Suppressor macrophage treated with lipopolysaccharide for 4 hours (primary cell): Measurements from ENCODE around the gene HOXC5.
A peak's percentile ranks its signal among the peaks of the same experiment; 100 is the strongest.

Experiments
- DNase-seq: peaks from one replicate; pipeline ENCODE4 v3.0.0-alpha.2; 2020

The HOXC5 gene

GRCh38 chr12:53996240-53997203, 36.3 kb upstream of the HOXC5 start:
- no peak for DNase-seq

DNA sequence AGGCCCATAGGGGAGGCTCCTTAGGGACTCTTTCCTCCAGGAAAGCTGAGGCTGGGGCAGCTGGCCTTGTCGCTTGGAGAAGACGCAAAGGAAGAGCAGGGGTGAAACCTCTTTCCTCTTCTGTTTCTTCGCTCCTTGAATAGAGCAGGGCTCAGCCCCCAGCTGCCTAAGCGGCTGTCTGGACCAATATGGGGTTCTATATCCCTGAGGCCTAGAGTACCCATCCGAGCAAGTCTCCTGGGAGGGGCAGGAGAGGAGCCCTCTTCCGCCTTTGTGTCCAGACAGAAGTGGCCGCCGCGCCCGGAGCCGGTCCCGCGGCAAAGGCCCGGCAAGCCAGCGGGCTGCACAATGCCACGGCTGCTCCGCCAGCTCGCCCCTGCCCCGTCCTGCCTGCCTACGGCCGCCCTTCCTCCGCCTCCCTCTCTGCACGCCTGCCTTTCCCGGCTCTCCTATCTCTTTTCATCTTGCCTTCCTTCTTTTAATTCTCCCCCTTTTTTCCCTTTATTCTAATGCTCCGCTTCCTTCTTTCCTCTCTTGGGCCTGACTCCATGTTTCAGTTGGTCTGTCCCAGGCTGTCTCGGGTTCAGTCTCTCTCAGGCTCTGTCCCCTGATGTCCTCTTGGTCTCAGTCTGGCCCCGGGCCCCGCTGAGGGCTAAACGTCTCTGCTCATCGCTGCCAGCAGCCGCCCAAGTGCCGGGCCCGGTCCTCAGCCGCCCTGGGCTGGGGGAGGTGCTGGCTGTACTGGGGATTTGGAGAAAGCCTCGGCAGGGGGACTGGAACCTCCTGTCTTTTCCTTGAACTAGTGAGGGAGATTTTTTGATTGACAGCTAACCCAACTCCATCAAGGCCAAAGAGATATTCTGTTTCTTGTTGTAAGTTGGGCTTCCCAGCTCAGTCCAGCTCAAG, 35.4 kb upstream of the HOXC5 start:
- DNase-seq = no peak

DNA sequence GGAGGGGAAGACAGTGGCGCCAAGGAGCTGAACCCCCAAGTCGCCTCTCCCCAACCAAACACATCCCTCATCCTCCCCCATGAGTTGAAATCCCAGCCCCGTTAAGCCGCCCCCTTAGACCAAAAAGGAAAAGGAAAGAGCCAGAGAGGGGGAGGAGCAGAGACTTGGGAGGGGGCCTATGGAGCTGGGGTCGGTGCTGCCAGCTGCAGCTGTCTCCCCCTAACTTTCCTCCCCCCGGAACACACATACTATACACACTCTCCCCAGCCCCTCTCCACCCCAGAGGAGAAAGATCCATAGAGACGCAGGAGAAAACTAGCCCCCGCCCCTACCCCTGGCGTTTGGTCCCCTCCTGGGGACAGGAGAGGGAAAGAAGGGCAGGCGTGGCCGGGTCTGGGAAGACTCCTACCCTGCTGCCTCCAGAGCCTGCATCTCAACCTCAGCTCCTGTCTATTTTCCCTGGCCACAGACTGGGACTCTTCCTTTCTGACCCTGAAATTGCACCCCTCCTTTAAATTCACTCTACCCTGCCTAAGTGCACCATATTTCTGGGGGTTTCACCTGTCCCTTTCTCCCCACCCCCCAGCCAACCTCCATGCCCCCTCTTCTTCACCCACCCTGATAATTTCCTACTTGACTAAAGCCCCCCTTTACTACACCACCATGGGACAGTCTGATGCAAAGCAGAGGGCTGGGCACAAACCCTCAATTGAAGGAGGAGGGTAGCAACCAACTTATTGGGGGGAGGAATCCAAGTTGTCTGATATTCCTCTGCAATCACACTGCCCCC, 34.5 kb upstream of the HOXC5 start:
- DNase-seq = no peak

- DNase-seq = no peak
Measured at GRCh38 chr12:53998900-53999236, 34.0 kb upstream of the HOXC5 start.

DNA sequence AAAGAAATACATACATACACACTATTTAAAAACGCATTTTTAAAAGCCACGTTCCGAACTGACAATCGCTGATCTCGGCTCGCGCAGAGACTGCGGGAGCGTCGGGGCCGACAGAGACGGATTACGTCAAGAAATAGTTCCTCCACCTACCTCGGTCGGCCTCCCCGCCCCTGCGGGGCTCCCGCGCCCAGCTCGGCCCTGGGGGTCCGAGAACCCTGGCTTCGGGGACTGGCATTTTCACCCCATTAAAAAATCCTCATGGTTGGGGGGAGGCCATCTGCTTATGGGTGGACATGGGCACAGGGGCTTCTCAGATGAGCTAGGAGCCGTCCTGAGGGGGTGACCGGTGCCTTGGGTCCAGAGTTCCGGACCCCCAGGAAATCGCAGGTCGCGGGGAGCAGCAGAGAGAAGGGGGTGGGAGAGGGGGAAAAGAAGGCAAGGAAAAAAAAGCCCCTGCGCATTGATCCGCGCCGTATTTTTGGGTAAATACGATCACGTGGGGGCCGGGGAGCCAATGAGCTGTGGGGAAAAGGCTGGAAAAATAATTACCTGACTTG, 33.2 kb upstream of the HOXC5 start:
- no peak for DNase-seq

DNA sequence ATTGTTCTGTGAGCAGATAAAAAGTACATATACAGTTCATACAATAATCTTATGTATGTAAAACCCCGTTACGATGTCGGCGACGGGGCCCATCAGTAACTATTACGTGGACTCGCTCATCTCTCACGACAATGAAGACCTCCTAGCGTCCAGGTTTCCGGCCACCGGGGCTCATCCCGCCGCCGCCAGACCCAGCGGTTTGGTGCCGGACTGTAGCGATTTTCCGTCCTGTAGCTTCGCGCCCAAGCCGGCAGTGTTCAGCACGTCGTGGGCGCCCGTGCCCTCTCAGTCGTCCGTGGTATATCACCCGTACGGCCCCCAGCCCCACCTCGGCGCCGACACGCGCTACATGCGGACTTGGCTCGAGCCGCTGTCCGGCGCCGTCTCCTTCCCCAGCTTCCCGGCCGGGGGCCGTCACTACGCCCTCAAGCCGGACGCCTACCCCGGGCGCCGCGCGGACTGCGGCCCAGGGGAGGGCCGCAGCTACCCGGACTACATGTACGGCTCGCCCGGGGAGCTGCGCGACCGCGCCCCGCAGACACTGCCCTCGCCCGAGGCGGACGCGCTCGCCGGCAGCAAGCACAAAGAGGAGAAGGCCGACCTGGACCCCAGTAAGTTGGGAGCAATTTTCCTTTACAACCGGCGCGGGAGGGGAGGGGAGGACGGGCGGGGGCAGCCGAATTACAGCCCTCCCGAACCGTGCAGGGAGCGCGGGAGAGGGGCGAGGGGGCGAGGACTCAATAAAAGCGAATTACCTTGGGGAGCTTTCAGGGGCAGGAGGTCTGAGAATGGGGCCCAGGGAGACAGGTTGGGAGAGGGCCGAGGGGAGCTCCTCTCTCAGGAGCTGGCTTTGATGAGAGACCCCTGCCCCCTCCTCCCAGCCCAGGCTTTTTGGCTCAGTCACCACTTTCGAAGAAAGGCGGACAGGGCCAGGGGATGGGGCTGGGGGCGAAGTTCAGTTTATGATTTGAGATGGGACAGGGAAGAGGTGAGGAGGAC, 32.4 kb upstream of the HOXC5 start, which contains the start of gene HOXC9:
HOXC9 (plus strand) TSS at position 46 of the 999 bp plus-strand sequence; CDS start at position 74, 28 bp downstream.
- DNase-seq = no peak

DNA sequence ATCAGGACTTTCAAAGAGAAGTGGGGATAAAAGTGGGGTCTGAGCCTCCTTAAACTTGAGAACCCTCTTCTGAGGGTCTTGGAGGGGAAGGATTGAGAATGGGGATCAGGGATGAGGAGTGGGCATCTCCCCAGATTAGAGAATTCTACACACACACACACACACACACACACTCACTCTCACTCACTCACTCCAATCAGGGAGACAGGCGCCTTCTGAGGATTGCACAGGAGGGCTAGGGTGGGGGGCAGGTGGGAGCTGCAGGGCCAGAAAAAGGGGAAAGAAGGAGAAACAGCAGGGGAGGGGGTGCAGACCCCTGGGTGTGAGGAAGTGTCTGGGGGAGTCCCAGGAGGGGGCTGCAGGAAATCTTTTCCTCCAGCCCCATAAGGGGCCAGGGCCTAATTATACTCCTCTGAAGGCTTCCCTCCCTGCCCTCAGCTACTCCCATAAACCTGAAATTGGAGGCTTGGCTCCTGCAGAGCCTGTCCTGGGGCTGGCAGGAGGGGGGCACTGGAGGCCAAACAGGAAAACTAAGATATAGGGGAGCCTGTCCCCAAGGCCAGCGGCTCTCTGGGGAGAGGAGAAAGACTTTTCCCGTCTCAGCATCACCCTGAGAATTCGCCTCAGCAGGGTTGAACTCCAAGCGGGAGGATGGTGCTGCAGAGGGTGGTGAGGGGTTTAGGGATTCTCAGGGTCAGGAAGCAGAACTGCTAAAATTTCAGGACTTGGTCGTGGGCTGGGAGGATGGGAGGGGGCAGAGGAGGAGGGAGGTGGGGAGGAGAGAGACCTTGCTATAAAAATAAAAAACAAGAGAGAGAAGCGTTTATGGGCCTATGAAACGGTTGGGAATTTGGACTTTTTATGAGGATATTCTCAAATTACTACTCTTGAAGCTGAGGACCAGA, 31.3 kb upstream of the HOXC5 start:
- DNase-seq = no peak

DNA sequence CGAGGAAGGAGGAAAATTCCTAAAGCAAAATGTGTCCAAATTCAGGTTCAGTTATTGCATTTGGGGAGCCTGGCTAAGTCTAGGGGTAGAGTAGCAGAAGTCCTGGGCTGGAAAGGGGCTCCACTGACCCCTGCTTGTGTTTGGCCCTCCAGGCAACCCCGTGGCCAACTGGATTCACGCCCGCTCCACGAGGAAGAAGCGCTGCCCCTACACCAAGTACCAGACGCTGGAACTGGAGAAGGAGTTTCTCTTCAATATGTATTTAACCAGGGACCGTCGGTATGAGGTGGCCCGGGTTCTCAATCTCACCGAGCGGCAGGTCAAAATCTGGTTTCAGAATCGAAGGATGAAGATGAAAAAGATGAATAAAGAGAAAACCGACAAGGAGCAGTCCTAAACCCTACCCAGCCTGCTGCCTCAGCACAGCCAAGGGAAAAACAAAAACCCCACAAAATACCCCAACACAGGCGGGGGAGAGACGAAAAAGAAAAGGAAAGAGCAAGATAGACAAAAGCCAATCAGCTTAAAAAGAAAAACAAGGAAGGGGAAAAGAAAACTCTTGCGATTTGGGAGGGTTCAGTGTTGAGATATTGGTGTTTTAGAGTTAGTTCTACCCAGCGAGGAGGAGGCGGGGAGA, 30.5 kb upstream of the HOXC5 start:
- no peak for DNase-seq

GRCh38 chr12:54002915-54003389, 29.9 kb upstream of the HOXC5 start:
- DNase-seq = no peak

DNA sequence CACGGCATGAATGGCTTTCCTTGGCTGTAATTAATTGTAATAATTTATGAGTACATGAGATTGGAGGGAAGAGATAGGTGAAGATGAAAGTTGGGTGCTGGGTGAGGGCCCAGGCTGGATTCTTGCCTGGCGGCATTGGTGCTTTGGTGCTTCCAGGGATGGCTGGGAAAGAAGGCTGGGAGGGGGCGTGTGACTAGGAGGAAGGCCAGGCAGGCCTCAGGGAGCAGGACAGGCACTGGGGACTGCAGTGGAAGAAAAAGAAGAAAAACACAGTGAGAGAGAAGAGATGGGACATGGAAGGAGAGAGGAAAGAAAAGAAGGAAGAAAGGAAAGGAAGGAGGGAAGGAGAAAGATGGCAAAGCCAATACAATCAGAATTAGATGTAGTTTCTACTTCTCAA, 29.2 kb upstream of the HOXC5 start:
- no peak for DNase-seq

- DNase-seq = no peak
Measured at GRCh38 chr12:54004063-54004840, 28.6 kb upstream of the HOXC5 start.

DNA sequence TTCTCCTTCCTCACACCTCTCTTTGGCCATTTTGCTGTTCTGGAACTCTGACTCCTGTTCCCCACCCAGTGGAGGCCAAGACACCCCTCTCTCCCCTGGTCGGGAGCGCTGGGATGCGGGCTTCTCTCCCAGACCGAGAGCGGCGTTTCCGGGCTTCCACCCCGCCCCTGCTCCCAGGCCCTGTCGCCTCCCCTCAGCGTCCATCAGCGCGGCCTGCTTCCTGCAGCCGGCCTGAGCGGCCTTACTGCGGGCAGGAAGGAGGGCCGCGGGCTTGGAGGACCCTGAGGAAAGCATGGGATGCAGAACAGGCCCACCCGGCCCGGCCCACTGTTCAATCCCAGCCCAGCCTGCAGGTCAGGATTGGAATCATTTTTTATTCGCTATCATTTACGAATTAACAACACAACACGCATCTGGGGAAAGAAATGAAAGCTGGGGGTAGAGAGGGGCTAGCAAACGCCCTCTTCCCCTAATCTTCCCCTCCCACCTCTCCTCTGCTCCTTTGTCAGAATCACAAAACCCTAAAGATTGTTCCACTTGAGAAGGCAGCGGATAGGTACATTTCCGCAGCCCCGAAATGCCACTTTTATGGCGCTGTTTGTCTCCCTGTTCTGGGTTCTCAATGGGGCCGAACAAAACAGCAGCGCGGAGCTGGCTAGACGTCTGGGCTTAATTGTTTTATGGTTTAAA, 27.9 kb upstream of the HOXC5 start:
- DNase-seq = no peak

DNA sequence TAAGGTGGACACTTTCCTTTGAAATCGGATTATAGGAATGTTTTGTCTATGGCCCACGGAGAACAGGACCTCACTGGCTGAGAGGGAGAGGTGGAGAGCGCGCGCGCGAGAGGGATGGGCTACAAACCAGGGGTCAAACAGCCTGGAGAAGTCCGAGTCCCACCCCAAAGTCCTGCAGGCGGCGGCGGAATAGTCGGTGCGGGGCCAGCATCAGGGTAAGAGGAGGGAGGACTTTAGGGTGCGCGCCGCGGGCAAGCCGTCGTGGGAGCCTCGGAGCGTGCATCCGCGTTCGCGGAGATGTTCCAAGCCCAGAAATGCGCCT, 27.4 kb upstream of the HOXC5 start:
- no peak for DNase-seq

DNA sequence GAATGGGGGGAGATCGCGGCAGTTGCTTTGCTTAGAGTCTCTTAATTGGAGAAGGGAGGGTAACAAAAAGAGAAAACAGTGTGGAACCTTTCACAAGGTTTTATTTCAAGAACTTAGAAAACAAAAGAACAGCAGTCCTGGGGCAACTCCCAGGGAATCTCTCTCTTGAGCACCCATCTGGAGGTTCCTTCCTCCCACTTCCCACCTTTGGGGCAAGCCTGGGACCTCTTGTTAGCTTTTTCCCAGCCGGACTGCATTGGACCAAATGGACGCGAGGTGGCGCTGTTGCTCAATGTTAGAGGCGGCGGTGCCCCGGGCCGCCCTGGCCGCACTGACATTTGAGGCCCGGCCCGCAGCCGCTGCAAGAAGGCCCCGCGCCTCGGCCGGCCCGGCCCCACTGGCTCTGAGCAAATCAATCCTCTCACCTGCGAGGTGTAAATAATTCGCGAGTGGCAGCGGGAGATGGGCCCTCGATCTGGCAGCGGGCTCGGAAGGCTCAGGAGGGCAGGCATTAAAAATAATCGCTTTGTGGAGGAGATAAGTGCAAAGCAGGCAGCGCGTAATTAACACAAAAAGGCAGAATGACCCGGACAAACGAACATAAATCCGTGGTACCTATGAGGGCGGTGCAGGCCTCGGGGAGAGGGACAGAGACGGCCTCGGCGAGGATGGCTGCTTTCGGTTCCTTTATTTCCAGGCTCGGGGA, 26.8 kb upstream of the HOXC5 start:
- peak; percentile 90 for DNase-seq

DNA sequence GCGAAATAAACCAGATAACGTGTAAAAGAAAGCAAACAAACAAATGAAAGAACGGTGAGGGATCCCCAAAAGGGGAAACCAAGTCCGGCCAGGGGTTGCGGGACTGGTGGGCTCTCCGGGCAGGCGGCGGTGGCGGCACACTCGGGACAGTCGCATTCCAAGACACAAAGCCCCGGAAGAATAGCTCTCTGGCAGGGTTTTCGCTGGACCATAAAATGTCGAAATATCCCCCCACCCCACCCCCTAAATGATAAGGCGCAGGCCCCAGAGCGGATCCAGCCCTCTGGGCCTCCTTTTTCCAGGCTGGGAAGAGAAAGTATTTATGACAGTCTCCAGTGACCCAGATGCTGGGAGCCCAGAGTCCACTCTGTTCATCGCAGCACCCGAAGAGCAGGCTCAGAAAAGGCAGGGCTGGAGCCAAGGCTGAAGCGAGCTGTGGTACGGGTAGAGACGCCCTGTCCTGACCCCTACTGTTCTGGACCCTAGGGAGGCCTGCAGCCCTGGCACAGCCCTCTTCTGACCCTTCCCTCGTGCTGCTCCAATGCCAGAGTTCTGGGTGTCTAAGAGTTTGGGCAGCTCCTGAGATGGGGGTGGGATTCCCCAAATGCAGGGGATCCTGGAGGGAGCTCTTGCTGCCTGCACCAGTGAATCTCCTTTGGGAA, 26.2 kb upstream of the HOXC5 start:
- DNase-seq = no peak

DNA sequence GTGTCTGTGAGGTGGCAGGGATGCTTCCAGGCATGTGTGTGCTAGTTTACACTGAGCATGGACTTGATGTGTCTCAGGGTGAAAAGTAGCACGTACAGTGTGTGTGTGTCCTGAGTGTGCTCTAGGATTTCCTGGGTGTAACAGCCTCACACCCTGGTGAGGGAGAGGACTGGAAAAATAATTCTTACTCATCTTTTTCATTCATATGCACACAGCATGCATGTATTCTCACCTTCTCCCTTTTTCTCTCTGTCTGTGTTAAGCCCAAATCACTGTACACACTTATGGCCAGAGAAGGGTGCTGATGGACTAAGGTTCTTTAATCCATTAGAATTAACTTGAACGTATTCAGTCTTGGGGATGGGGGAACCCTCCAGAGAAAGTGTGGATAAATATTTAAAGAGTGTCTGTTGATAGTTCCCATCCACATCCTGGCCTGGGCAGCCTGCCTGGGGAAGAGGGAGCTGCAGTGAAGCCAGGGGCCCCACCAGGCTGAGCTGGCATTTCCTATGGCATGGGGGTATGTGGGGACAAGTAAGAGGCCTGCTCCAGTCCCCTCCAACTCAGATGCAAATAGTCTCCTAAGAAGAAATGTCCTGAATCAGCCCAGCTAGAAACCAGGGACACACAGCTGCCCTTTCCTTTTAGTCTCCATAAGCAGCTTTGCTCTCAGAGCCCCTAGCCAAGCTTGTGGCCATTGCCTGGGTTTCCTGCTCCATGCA, 25.2 kb upstream of the HOXC5 start:
- no peak for DNase-seq

DNA sequence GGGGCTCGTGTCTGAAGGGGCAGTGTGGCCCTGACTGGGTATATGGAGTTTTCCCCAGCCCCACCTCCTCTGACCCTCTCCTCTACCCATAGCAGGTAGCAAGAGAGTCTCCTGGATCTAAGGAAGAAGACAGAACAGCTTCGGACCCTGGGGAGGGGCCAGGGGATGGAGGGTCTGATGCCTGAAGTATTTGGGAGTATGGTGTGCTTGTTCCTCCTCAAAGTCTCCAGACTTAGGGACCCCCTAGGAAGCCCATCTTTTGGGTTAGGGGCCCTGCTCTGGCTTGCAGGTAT, 24.6 kb upstream of the HOXC5 start:
- DNase-seq = no peak
